ENCODE data around the gene TSPAN9.

Gene TSPAN9

GRCh38 chr12:3304436-3305165 lies 227.4 kb downstream of the TSPAN9 start:
- DNase-seq: peak; percentile 54

DNA sequence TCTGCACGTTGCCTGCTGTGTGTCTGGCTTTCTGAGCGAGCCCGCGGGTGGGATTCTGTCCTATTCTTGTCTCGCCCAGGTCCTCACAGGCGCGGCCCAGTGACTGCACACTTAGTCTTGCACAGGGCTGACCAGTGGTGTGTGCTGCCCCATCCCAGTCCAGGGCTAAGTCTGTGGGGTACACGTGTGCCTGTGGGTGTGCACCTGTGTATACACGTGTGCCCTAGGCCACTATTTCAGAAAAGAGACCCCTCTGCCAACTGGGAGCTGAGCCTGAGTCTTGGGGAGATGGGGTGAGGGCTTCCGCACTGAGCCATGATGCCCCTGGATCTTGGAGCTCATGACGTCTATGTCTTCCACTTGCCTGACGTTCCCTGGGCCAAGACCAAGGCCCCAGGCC lies 228.3 kb downstream of the TSPAN9 start:
- no peak for DNase-seq

GRCh38 chr12:3305904-3306619 lies 228.9 kb downstream of the TSPAN9 start:
- no peak for DNase-seq

DNA sequence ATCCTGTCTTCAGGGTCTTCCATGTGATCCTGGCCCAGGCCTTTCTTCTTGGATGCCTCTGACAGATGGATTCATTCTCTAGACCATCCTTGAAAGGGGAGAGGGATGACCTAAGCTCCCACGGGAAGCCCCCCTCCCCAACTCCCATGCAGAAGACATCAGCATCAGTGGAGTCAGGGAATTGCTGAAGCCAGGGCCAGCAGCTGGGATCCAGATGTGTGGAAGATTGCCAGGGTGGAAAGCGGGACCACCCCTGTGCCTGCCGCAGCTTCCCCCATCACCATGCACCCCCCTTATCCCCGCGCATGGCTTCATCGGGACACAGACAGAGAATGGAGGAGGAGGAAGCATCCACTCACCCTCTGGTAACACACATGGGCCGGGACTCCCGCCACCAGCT lies 230.2 kb downstream of the TSPAN9 start:
- no peak for DNase-seq

DNA sequence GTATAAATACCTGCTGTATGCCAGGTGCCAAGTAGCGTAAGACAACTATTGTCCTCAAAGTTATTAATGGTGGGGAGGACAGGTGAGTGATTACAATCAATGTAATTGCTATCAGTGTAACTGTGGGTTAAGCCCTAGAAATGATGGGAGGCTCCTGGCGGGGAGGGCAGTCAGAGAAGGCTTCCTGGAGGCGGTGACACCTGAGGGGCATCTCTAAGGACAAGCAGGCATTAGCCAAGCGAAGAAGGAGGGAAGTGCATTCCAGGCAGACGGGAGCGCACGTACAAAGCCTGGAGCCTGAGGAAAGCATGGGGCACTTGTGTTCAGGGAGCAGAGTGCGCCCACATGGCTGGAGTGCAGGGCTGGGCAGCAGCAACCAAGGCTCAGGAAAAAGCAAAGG lies 230.9 kb downstream of the TSPAN9 start:
- no peak for DNase-seq

- no peak for DNase-seq
These were observed 231.4 kb downstream of the TSPAN9 start for GRCh38 chr12:3308609-3309008.

DNA sequence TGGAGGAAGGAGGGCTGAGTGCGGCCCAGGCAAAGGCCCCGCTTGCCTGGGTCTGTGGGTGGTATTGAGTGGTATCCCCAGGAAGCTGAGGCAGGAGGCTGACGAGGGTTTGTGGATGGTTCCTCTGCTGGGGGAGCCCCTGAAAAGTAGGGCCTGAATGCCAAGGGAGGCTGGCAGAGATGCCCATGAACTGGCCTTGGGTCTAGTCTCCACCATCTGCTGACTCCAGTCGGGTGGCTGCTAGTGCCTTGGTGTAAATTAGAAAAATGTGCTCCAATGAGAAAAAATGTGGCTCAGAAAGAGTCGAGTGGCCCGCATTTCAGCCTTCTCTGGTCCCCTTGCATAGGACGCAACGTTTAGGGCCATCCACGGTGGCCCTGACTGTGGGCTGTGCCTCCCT lies 232.6 kb downstream of the TSPAN9 start:
- DNase-seq: no peak

GRCh38 chr12:3310271-3311026 lies 233.3 kb downstream of the TSPAN9 start:
- no peak for DNase-seq

DNA sequence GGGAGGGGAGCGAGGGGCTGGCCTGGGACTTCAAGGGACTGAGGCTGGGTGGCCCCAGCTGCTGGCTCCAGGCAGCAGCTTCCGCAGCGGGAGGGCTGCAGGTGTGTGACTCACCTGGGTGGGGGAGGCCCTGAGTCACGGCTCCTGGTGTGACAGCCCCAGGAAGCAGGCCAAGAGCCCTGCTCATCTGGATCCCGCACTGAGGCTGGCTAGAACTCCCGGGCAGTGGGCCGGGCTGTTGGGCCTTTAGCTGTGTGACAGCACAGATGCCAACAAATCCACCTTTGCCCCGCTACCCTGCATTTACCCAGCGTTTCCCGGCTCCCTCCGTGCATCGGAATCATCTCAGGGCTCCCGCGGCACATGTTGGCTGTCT lies 233.8 kb downstream of the TSPAN9 start:
- DNase-seq: no peak

GRCh38 chr12:3311491-3312103 lies 234.4 kb downstream of the TSPAN9 start:
- DNase-seq: no peak

GRCh38 chr12:3313066-3313465 lies 235.9 kb downstream of the TSPAN9 start:
- peak; percentile 57 for DNase-seq

GRCh38 chr12:3313675-3314663 lies 236.8 kb downstream of the TSPAN9 start:
- DNase-seq: peak; percentile 40

DNA sequence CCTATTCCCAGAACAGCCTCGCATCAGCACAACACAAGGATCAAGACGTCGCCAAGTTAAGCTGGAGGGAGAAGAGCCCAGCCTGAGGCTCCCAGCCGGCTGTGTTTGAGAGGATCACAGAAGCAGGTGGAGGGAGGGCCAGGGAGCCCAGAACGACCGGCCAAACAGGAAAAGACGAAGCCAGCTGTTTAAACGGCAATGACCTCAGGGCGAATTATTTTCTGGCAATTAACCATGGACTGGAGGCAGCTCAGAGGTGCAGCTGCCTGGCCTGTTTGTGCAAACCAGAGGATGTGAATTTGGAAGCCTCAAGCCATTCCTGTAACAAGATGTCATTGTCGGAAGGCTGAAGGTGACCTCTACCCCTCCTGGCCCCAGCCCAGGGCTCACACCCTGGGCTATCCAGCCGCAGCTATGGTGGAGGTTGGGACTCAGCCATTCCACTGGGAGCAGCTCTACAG lies 238.1 kb downstream of the TSPAN9 start:
- peak; percentile 65 for DNase-seq

- DNase-seq: no peak
These were observed 239.7 kb downstream of the TSPAN9 start for GRCh38 chr12:3316776-3317480.

DNA sequence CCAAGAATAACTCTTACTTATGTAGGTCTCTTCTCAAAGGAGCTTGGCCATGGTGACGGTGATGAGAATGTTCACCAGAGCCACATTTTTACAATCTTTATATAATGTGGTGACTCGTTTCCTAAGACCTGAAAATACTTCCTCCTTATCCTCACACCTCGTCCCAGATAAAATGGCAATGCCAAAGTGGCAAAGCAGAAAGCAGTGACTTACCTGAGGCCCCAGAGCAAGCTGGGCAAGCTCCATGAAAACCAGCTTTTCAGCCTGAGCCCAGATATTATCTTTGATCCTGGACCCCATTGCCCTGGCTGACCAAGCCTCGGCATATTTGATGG lies 240.3 kb downstream of the TSPAN9 start:
- DNase-seq: no peak

- no peak for DNase-seq
These were observed 240.8 kb downstream of the TSPAN9 start for GRCh38 chr12:3317841-3318501.

GRCh38 chr12:3319723-3320492 lies 242.7 kb downstream of the TSPAN9 start:
- DNase-seq: peak; percentile 10

DNA sequence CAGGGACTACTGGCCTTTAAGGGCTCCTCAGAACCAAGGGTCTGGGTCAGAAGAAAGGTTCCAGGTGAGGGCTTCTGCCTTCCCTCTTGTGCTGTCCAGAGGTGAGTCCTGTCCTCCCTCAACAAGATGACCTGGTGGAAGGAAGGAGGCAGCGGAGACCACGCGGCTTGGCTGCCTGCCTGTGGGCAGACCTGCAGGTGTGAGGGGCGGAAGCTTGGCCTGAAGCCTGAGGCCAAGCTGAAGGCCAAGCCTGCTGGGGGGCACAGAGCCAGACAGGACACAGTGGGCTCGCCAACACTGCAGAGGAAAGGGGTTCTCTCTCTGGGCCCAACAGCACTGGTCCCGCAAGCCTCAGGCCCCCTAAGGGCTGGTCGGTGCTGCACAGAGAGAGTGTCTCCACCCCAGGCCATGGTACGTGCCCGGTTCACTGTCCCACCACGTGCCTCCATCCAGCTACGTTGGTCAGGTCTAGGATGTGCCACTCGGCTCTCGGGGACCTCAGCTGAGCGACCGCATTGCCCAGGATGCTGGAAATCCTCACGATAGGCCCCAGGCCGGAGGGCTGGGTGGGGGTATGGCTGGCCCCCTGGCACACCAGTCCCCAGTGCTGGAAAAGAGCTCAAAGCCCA lies 243.8 kb downstream of the TSPAN9 start:
- DNase-seq: no peak

- DNase-seq: no peak
These were observed 244.7 kb downstream of the TSPAN9 start for GRCh38 chr12:3321881-3322280.
